IMR-90 (cell line): ENCODE measurements around the gene TRPM3. TPM values are rescaled to one million over a fixed set of nuclear protein-coding genes. Genes with fewer than 3 reads are reported as not detected.

Source experiments
- ATAC-seq: fragments of 200-7000 bp; cut with Tn5 transposase; 2 replicates; pipeline ENCODE4 v1.9.1; 2020; ENCODE audit warnings: low read depth, mild to moderate bottlenecking, moderate library complexity
- BruUV-seq: library from RNA; stranded (reverse); fragments of 400-500 nt; replicated peaks from 2 replicates; lab custom pipeline; 2021; lab: Mats Ljungman, UMichigan
- CTCF ChIA-PET: fragments of 300-600 bp; formaldehyde crosslinking; extraction: SDS; loops from one replicate; lab custom pipeline; 2021; ENCODE audit warnings: antibody characterized with exemption; lab: Yijun Ruan, JAX
- POLR2A ChIA-PET: fragments of 300-600 bp; sonication (Branson Sonifier 250); formaldehyde crosslinking; loops from one replicate; lab custom pipeline; 2022; ENCODE audit warnings: antibody characterized with exemption; ENCODE audit not compliant: unreplicated experiment; lab: Charles Lee
- DNase-seq: peaks from one replicate; pipeline ENCODE4 v3.0.0; 2013
- H2AFZ ChIP-seq: replicated peaks from 2 replicates; pipeline ENCODE3; 2013; ENCODE audit warnings: low read length, mild to moderate bottlenecking; ENCODE audit not compliant: poor library complexity
- H2AK5ac ChIP-seq: 2 replicates; pipeline ENCODE4 v1.6.1; 2013; ENCODE audit warnings: low read depth, low read length, inconsistent platforms
- H2AK9ac ChIP-seq: replicated peaks from 2 replicates; pipeline ENCODE3; 2013; ENCODE audit warnings: mild to moderate bottlenecking, low read depth, low read length, moderate library complexity; ENCODE audit not compliant: poor library complexity
- H2BK120ac ChIP-seq: 2 replicates; pipeline ENCODE4 v1.6.1; 2013; ENCODE audit warnings: low read depth, low read length, inconsistent platforms
- H2BK15ac ChIP-seq: 3 replicates; pipeline ENCODE4 v1.6.1; 2013; ENCODE audit warnings: low read depth, low read length, inconsistent platforms
- H2BK20ac ChIP-seq: 2 replicates; pipeline ENCODE4 v1.6.1; 2013; ENCODE audit warnings: low read depth, mild to moderate bottlenecking, inconsistent platforms, low read length, moderate library complexity
- H2BK5ac ChIP-seq: 2 replicates; pipeline ENCODE4 v1.6.1; 2013; ENCODE audit warnings: mild to moderate bottlenecking, low read depth, low read length, inconsistent platforms; ENCODE audit not compliant: poor library complexity, severe bottlenecking
- H3K14ac ChIP-seq: replicated peaks from 2 replicates; pipeline ENCODE4 v1.6.1; 2013; ENCODE audit warnings: low read depth, low read length, inconsistent platforms
- H3K18ac ChIP-seq: 2 replicates; pipeline ENCODE4 v1.6.1; 2013; ENCODE audit warnings: low read depth, low read length, control low read depth
- H3K23ac ChIP-seq: 2 replicates; pipeline ENCODE4 v1.6.1; 2013; ENCODE audit warnings: low read depth, low read length, inconsistent platforms
- H3K27ac ChIP-seq: 2 replicates; pipeline ENCODE4 v1.5.1; 2013; ENCODE audit warnings: mild to moderate bottlenecking, control low read depth, low read length; ENCODE audit not compliant: insufficient read depth
- H3K27me3 ChIP-seq: 2 replicates; pipeline ENCODE4 v1.6.1; 2013; ENCODE audit warnings: low read length; ENCODE audit not compliant: control insufficient read depth, insufficient read depth
- H3K36me3 ChIP-seq: 2 replicates; pipeline ENCODE4 v1.6.1; 2013; ENCODE audit warnings: low read length, mixed read lengths; ENCODE audit not compliant: control insufficient read depth, insufficient read depth
- H3K4ac ChIP-seq: 2 replicates; pipeline ENCODE4 v1.6.1; 2013; ENCODE audit warnings: low read depth, low read length, inconsistent platforms
- H3K4me1 ChIP-seq: 2 replicates; pipeline ENCODE4 v1.6.1; 2013; ENCODE audit warnings: low read length, mixed read lengths; ENCODE audit not compliant: control insufficient read depth, insufficient read depth
- H3K4me2 ChIP-seq: 2 replicates; pipeline ENCODE4 v1.6.1; 2013; ENCODE audit warnings: low read depth, mild to moderate bottlenecking, control low read depth, low read length, moderate library complexity
- H3K4me3 ChIP-seq: 2 replicates; pipeline ENCODE4 v1.5.1; 2013; ENCODE audit warnings: low read depth, mild to moderate bottlenecking, control low read depth, low read length, moderate library complexity; ENCODE audit not compliant: insufficient read depth
- H3K56ac ChIP-seq: 2 replicates; pipeline ENCODE4 v1.6.1; 2013; ENCODE audit warnings: low read length, inconsistent platforms; ENCODE audit not compliant: insufficient read depth; ENCODE audit errors: extremely low read depth
- H3K79me1 ChIP-seq, 2 experiments: 2 replicates each; pipeline ENCODE4 v1.6.1; 2013; ENCODE audit warnings: low read length in 2 of 2, inconsistent platforms in 1 of 2, low read depth in 1 of 2
- H3K9ac ChIP-seq: 2 replicates; pipeline ENCODE4 v1.6.1; 2013; ENCODE audit warnings: low read depth, low read length, control low read depth
- H3K9me1 ChIP-seq: 2 replicates; pipeline ENCODE4 v1.6.1; 2013; ENCODE audit warnings: low read length, inconsistent platforms; ENCODE audit not compliant: insufficient read depth
- H3K9me3 ChIP-seq: 2 replicates; pipeline ENCODE4 v1.6.1; 2013; ENCODE audit warnings: low read length; ENCODE audit not compliant: control insufficient read depth, insufficient read depth
- H4K20me1 ChIP-seq: 2 replicates; pipeline ENCODE4 v1.6.1; 2013; ENCODE audit warnings: low read length, inconsistent platforms; ENCODE audit not compliant: insufficient read depth
- H4K5ac ChIP-seq: 2 replicates; pipeline ENCODE4 v1.6.1; 2013; ENCODE audit warnings: mild to moderate bottlenecking, low read depth, low read length, control low read depth
- H4K8ac ChIP-seq, 2 experiments: 2 replicates each; pipeline ENCODE4 v1.6.1; 2013; ENCODE audit warnings: low read depth in 2 of 2, low read length in 2 of 2, control low read depth in 1 of 2, inconsistent platforms in 1 of 2
- H4K91ac ChIP-seq: 2 replicates; pipeline ENCODE4 v1.6.1; 2013; ENCODE audit warnings: low read depth, low read length, inconsistent platforms; ENCODE audit not compliant: insufficient read depth
- BHLHE40 ChIP-seq: fragments of 150-350 bp; IDR thresholded peaks from 2 replicates; pipeline ENCODE4 v1.6.1; 2016; ENCODE audit warnings: mild to moderate bottlenecking, low read depth, low read length
- CEBPB ChIP-seq: IDR thresholded peaks from 2 replicates; pipeline ENCODE4 v1.6.1; 2012; ENCODE audit warnings: low read depth, low read length, improper control_type of control experiment
- CHD1 ChIP-seq: IDR thresholded peaks from 2 replicates; pipeline ENCODE4 v1.6.1; 2012; ENCODE audit warnings: low read depth, low read length, improper control_type of control experiment
- FOS ChIP-seq: fragments of 150-350 bp; IDR thresholded peaks from 2 replicates; pipeline ENCODE4 v1.6.1; 2016; ENCODE audit warnings: low read depth, low read length
- MAZ ChIP-seq: IDR thresholded peaks from 2 replicates; pipeline ENCODE4 v1.6.1; 2012; ENCODE audit warnings: low read depth, mild to moderate bottlenecking, low read length, improper control_type of control experiment, moderate library complexity, borderline replicate concordance
- NFE2L2 ChIP-seq: fragments of 150-350 bp; IDR thresholded peaks from 2 replicates; pipeline ENCODE4 v1.6.1; 2016; ENCODE audit warnings: low read depth, mild to moderate bottlenecking, low read length
- POLR2A ChIP-seq: IDR thresholded peaks from 2 replicates; pipeline ENCODE4 v1.6.1; 2012; ENCODE audit warnings: mild to moderate bottlenecking, low read depth, low read length
- RCOR1 ChIP-seq: IDR thresholded peaks from 2 replicates; pipeline ENCODE4 v1.6.1; 2012; ENCODE audit warnings: mild to moderate bottlenecking, low read length, improper control_type of control experiment; ENCODE audit not compliant: insufficient replicate concordance
- RFX5 ChIP-seq: IDR thresholded peaks from 2 replicates; pipeline ENCODE4 v1.8.0; 2012; ENCODE audit warnings: low read depth, mild to moderate bottlenecking, low read length, moderate library complexity
- SMC3 ChIP-seq: fragments of 150-350 bp; IDR thresholded peaks from 2 replicates; pipeline ENCODE4 v1.6.1; 2016; ENCODE audit warnings: low read depth, mild to moderate bottlenecking, antibody characterized with exemption, low read length, moderate library complexity
- WGBS, 2 experiments: methylation state at CpG; one replicate each; pipeline versions ENCODE4 v1.1.5 to v1.1.7; 2013; ENCODE audit warnings: missing lambda C conversion rate in 2 of 2; ENCODE audit not compliant: insufficient read length in 1 of 2; ENCODE audit errors: extremely low coverage in 2 of 2; 5-methylcytosine and 5-hydroxymethylcytosine counted together
- dilution Hi-C: fragments of 300-500 bp; cut with HindIII; formaldehyde crosslinking; loops from one replicate; pipeline ENCODE4 v1.14.3; 2018; ENCODE audit warnings: low sequenced_read_pairs; ENCODE audit not compliant: unreplicated experiment
- in situ Hi-C: fragments of 300-500 bp; cut with MboI; formaldehyde crosslinking; loops from 3 replicates; pipeline ENCODE4 v1.14.3; 2019; ENCODE audit warnings: low sequenced_read_pairs, inconsistent platforms, mixed read lengths
- intact Hi-C: fragments of 100-400 bp; cut with micrococcal nuclease; formaldehyde crosslinking; loops from 2 replicates; pipeline ENCODE4 v1.10.0; 2022
- polyA plus RNA-seq, 3 experiments: library from polyadenylated mRNA; depleted of rRNA; stranded (reverse); fragments of >200 nt; gene quantifications; 2 replicates each; pipeline ENCODE4 v1.2.3, GENCODE V29; 2012; ENCODE audit warnings: low replicate concordance in 1 of 3
- total RNA-seq: library from RNA; depleted of rRNA; stranded (reverse); fragments of >200 nt; gene quantifications from 2 replicates; pipeline ENCODE4 v1.2.3, GENCODE V29; 2012
- TF ChIP-seq, protein P1 (sequence below): fragments of 150-350 bp; IDR thresholded peaks from 2 replicates; pipeline ENCODE4 v1.6.1; 2017; ENCODE audit warnings: mild to moderate bottlenecking, antibody characterized with exemption, low read length, low read depth
- TF ChIP-seq, protein P2 (sequence below): conservative IDR thresholded peaks from 2 replicates; pipeline ENCODE4 v1.5.1; 2012; ENCODE audit warnings: mild to moderate bottlenecking, low read depth, low read length, improper control_type of control experiment
- TF ChIP-seq, protein P3 (sequence below): fragments of 150-350 bp; IDR thresholded peaks from 2 replicates; pipeline ENCODE4 v1.6.1; 2016; ENCODE audit warnings: low read depth, mild to moderate bottlenecking, low read length, moderate library complexity, borderline replicate concordance

TRPM3 gene
- total and polyA plus RNA-seq, 2 of the 4 experiments (the other 2 are of a cell fraction) = not detected

DNA sequence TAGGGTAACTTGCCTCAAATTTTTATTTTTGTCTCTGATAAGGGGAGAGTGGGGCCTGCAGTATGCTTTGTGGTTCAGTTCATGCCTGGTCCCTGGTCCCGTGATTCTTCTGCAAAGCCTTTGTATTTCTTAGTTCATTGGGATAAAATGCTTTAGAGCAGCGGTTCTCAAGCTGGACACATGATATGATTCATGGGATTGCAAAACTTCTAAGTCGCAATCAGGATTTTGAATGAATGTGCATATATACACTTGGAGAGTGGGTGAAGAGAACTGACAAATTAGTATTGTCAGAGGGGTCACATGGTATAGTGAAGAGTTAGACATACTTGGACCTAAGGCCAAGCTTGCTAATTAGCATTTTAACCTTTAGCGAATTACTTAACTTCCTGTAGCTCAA is 441.6 kb downstream of the TRPM3 start:
- Histone ChIP-seq H2AK9ac (no peak overlapping the region), H2AK5ac (no peak overlapping the region), H3K4me2 (no peak overlapping the region), H3K4me3 (no peak overlapping the region), H3K4ac (no peak overlapping the region), H3K9me3 (no peaks in the 10 kb centered on the region), H3K27me3 (no peaks in the 10 kb centered on the region), H4K8ac (no peak overlapping the region), H2BK20ac (no peak overlapping the region), H4K20me1 (no peaks in the 10 kb centered on the region), H3K9me1 (no peaks in the 10 kb centered on the region), H3K56ac (no peak overlapping the region), H3K18ac (no peak overlapping the region), H3K79me1 (no peaks in the 10 kb centered on the region), H2BK5ac (no peak overlapping the region), H3K4me1 (no peaks in the 10 kb centered on the region), H4K5ac (no peak overlapping the region), H3K23ac (no peak overlapping the region), H2AFZ (no peak overlapping the region), H2BK120ac (no peak overlapping the region), H2BK15ac (no peak overlapping the region), H3K14ac (no peak overlapping the region), H3K27ac (no peak overlapping the region), H3K36me3 (no peaks in the 10 kb centered on the region), H3K9ac (no peak overlapping the region), H4K91ac (no peak overlapping the region)
- intact Hi-C loops (no loop called here), dilution Hi-C loops (no loop called here), in situ Hi-C loops (no loop called here)
- ChIA-PET CTCF (no interaction called here), POLR2A (interaction anchor here (0.6 kb wide), 1 partner anchor 1037 kb away, joined by 3 read pairs; no protein-coding TSS in a partner anchor)
- no TSS peak for BruUV-seq
- ATAC-seq = no peak
- WGBS, 2 experiments = 48% methylated on average over 2 of the region's 4 CpGs; no CpG with 5 or more reads in 1 of the 2 experiments
- DNase-seq = peak; percentile 1
- TF ChIP-seq MAZ (no peak), SMC3 (no peak), POLR2A (no peak), FOS (no peak), CHD1 (no peak), BHLHE40 (no peak), NFE2L2 (no peak), RFX5 (no peak), CEBPB (no peak), RCOR1 (no peak)
- TF ChIP-seq, protein P1, sequence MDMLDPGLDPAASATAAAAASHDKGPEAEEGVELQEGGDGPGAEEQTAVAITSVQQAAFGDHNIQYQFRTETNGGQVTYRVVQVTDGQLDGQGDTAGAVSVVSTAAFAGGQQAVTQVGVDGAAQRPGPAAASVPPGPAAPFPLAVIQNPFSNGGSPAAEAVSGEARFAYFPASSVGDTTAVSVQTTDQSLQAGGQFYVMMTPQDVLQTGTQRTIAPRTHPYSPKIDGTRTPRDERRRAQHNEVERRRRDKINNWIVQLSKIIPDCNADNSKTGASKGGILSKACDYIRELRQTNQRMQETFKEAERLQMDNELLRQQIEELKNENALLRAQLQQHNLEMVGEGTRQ = no peak
- TF ChIP-seq, protein P2, sequence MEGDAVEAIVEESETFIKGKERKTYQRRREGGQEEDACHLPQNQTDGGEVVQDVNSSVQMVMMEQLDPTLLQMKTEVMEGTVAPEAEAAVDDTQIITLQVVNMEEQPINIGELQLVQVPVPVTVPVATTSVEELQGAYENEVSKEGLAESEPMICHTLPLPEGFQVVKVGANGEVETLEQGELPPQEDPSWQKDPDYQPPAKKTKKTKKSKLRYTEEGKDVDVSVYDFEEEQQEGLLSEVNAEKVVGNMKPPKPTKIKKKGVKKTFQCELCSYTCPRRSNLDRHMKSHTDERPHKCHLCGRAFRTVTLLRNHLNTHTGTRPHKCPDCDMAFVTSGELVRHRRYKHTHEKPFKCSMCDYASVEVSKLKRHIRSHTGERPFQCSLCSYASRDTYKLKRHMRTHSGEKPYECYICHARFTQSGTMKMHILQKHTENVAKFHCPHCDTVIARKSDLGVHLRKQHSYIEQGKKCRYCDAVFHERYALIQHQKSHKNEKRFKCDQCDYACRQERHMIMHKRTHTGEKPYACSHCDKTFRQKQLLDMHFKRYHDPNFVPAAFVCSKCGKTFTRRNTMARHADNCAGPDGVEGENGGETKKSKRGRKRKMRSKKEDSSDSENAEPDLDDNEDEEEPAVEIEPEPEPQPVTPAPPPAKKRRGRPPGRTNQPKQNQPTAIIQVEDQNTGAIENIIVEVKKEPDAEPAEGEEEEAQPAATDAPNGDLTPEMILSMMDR = no peak
- TF ChIP-seq, protein P3, sequence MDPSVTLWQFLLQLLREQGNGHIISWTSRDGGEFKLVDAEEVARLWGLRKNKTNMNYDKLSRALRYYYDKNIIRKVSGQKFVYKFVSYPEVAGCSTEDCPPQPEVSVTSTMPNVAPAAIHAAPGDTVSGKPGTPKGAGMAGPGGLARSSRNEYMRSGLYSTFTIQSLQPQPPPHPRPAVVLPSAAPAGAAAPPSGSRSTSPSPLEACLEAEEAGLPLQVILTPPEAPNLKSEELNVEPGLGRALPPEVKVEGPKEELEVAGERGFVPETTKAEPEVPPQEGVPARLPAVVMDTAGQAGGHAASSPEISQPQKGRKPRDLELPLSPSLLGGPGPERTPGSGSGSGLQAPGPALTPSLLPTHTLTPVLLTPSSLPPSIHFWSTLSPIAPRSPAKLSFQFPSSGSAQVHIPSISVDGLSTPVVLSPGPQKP = no peak
